GDM1 (cell line): ENCODE data around the gene FOXK2.
"Not testable (repeated sequence)": the region's sequence is repeated elsewhere in the genome, so short reads cannot be mapped to it uniquely, and the experiment has no call there.

Experiments used
- DNase-seq: peaks from one replicate; lab custom pipeline; 2025; lab: John Stamatoyannopoulos, UW

The FOXK2 gene

DNA sequence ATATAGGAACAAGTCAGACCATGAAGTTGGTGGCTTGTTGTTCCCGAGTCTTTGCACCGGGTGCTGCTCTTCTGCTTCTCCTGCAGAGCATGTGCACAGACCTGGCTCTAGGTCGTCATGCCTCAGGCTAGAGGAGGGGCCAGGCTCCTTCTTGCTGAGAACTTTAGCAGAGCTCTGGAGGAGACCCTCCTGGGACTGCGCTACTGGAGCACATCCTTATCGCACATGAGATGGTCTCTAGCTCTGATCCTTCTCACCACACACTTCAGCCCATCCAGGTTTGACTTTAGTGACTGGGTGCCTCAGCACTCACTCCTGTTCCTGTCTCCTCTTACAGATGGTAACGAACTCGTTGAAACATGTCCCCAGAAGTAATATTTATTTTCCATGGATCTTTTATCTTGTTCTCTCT, 14.9 kb downstream of the FOXK2 start:
- DNase-seq, result no peak

DNA sequence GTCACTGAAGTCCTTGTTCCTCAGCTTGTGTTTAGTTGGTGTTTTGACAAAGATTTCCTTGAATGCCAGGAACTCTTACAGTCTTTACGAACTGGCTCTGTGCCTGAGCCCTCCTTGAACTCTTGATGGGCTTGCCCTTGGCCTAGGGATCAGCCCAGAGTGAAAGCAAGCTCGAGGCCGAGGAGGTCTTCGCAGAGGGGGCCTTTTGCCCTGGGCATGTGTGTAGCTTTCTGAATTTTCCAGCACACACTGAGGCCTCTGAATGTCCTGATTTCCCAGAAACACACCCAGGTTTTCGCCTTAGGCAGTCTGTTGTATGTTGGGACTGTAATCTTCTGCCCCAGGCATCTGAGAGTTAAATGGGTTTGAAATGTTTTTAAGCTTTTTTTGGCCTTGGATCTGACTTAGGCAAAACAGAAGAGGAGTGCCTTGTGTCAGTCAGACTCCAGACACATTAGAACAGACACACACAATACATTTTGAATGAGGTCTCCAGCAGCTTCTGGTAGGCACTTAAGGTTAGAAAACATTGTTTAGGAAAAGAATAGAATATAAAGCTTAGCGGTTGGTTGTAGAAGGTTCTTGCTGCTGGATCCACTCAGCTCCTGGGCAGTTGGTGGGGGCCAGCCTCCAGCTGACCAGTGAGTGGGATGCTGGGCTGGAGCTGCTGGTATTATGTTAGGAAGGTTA, 17.1 kb downstream of the FOXK2 start:
- no peak for DNase-seq

DNA sequence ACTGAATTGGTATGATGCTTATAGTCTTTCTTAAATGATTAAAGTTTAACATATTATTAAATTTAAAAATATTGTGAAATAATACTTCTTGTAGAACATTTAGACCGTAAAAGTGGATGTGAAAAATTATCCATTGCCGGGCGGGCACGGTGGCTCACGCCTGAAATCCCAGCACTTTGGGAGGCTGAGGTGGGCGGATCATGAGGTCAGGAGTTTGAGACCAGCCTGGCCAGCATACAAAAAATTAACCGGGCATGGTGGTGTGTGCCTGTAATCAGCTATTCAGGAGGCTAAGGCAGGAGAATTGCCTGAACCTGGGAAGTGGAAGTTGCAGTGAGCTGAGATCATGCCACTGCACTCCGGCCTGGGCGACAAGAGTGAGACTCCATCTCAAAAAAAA, 17.7 kb downstream of the FOXK2 start:
- DNase-seq, result not testable (repeated sequence)

DNA sequence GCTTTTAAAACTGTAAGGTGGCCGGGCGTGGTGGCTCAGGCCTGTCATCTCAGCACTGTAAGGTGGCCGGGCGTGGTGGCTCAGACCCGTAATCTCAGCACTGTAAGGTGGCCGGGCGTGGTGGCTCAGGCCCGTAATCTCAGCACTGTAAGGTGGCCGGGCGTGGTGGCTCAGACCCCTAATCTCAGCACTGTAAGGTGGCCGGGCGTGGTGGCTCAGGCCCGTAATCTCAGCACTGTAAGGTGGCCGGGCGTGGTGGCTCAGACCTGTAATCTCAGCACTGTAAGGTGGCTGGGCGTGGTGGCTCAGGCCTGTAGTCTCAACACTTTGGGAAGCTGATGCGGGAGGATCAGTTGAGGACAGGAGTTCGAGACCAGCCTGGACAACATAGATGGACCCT, 19.5 kb downstream of the FOXK2 start:
- DNase-seq, result not testable (repeated sequence)

DNA sequence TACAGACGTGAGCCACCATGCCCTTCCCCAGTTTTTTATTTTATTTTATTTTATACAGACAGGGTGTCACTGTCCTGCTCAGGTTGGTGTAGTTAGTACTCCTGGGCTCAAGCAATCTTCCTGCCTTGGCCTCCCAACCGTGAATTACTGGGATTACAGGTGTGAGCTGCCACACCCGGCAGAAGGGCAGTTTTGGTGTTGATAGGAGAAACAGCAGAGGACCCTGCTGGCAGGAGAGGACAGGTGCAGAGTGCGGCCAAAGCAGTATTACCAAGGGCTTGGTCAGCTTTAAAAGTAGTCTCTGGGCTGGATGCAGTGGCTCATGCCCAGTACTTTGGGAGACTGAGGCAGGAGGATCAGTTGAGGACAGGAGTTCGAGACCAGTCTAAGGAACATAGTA, 22.9 kb downstream of the FOXK2 start:
- no peak for DNase-seq

DNA sequence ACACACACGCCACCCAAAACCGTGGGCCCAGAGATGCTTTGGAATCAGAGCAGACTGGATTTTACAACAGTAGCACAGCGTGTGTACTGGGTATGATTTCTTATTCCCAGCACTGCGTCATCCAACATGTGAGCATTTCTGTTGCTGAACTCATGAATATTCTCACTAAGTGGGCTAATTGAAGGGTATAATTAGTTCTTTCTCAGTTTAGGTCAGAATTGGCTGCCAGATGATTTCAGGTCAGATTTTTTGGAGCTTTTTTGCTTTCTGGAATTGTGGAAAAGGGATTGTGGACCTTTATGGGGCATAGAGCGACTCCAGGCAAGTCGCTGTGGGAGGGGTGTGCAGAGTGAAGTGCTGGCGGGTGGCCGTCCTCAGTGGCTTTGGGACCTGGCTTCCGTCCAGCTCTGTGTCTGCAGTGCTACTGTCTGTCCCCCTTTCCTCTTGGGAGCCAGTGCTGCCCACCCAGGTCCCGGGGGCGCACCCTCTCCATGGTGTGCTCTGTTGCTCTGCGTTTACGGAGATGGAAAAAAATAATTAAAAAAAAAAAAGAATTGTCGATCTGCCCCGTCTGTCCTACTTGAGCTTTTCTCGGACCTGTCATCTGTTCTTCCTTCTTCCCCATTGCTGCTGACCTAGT, 25.0 kb downstream of the FOXK2 start:
- no peak for DNase-seq

DNA sequence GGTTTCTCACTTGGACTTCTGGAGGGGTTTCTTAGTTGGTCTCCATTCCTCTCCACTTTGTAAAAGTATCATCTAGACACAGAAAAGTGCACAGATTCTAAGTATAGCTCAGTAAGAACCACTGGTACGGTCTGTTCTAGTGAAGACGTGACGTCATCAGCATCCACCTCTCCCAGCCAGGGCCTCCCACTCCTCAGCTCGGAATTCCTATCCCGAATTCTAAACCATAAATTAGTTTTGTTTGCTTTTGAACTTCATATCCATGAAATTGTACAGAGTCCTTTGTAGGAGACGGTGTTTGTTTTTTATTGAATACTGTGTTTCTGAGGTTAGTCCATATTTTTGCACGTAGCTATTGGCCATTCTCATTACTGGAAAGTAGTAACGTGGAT, 25.5 kb downstream of the FOXK2 start:
- no peak for DNase-seq

DNA sequence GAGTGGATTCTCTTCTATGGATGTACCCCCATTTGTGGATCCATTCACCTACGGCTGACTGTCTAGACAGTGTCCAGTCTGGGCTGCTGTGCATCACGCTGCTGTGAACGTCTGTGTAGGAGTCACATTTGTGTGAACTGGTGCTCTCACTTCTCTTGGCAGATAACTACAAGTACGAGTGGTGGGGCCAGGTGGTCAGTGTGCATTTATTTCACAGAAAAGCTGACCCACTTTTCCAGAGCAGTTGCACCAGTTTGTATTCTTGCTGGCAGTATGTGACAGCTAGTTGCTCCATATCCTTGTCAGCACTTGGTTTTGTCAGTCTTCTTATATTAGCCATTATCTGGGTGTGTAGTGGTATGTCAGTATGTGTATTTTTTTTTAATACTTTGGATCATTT, 28.4 kb downstream of the FOXK2 start:
- no peak for DNase-seq

DNA sequence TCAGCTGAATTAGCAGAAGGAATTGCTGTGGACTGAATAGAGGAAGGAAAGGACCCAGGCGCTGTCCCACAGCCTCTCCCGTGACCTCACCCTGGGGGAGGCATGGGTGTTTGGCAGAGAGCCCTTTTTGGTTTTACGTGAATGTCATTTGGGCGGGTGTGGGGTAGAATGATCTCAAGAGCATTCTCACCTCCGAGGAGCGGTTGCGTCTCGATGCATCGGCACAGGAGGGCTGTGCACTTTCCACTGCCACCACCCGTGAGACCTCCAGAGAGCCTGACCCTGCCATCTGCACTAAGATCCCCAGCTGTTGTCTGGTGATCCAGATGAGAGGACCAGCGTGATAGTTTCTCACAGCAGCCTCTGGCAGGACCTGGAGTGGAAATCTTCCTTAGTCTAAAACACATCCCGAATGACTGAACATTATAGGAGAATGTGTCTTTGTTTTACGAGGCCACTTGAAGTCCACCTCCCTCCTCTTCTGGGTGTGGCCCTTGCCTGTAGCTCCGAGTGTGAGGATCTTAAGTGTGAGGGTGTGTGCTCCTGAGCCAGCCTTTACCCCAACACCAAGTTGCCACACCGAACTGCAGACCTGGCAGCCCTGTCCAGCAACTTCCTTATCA, 29.3 kb downstream of the FOXK2 start:
- peak; percentile 27 for DNase-seq

DNA sequence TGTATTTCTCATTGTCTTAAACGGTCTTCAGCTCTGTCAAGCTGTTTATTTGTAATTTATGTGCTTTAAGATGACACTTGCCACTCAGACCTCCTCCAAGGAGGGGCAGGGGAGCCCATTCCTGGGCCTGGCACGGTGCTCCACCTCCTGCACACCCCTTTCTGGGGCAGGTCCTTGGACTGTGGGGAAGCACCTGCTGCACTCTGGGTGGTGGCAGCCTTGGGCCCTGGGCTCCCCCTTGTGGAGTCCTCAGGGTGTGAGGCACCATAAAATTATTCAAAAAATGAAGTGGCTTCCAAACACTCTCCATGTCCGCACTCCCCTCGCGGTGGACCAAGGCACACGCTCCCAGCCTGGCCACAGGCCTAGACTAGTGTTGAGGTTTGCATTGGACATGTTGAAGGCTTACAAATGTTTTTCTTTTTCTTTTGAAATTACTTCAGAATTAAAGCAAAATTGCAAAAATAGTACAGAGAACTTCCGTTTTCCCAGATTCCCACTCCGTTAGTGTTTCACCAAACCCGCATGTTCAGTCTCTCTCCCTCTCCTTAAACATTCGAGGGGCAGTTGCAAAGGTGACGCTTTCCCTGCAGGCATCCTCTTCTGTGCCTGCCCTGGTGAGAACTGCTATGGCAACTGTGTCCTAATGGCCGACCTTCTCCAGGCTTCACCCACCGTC, 32.4 kb downstream of the FOXK2 start:
- peak; percentile 54 for DNase-seq

DNA sequence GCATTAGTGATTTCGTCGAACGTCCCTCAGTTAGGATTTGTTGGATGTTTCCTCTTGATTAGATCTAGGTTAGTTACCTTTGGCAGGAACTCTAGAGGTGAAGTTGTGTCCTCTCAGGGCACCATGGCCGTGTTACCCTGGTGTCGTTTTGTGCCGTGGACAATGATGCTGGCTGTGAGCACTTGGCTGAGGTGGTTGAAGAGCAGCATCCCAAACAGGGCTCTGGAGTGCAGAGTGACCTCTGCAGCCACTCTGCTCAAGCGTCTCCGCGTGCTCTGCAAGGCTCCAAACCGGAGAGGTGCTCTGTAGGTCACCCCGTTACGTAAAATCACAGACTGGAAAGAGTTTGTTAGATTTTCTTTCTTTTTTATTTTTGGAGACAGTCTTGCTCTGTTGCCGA, 33.0 kb downstream of the FOXK2 start:
- DNase-seq, result no peak

DNA sequence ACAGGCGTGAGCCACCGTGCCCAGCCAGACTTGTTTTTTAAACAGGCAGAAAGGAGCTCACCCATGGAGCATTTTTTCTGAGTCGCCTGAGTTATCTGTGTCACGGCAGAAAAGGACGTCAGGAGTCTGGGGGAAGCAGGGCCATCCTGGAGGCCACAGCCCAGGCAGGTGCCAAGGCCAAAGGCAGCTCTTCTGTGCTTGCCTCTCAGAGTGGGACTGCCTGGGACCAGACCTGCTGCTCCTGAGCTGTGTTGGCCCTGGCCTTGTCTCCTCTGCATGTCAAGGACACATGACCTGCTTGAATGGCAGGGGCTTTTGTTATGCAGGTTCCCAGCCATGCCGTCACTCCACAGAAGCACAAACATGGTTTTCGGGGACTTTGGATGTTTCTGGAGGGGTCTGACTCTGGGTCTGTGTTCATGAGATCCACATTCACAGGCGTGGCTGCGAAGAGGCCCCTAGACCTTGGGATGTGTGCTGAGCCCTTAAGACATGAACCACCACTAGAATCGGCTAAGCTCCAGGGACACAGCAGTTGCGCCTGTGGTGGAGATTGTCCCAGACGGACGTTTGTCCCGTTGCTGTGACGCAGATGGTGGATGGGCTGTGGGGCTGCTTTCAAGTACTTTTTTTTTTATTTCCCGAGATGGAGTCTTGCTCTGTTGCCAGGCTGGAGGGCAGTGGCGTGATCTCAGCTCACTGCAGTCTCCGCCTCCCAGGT, 33.8 kb downstream of the FOXK2 start:
- no peak for DNase-seq

DNA sequence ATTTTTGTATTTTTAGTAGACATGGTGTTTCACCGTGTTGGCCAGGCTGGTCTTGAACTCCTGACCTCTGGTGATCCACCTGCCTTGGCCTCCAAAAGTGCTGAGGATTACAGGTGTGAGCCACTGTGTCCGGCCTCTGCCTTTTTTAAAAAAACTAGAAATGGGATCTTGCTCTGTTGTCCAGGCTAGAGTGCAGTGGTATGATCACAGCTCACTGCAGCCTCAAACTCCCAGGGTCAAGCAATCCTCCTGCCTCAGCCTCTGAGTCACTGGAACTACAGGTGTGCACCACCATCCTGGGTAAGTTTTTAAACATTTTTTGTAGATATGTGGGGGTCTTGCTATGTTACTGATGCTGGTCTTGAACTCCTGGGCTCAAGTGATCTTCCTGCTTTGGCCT, 38.0 kb downstream of the FOXK2 start:
- DNase-seq, result not testable (repeated sequence)

DNA sequence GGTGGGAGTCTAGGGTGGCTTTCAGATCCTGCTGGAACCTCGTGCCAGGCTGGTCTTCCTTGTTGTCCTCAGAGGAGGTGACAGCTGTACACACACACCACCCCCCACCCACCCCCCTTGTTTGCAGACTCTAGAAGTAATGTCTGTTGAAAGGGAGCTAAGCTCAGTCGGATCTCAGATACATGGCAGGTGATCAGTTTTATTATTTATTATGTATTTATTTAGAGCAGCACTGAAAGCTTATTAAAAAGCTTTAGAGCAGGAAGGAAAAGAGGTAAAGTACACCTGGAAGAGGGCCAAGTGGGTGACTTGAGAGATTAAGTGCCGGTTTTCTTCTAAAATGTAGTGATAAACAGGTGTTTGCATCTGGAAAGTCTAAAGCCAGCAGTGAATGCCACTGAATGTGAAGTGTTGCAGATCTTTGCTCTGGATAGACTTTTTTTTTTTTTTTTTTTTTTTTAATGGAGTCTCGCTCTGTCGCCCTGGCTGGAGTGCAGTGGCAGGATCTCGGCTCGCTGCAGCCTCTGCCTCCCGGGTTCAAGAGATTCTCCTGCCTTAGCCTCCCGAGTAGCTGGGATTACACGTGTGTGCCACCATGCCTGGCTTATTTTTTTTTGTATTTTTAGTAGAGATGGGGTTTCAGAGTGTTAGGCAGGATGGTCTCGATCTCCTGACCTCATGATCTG, 40.2 kb downstream of the FOXK2 start:
- DNase-seq, result no peak

DNA sequence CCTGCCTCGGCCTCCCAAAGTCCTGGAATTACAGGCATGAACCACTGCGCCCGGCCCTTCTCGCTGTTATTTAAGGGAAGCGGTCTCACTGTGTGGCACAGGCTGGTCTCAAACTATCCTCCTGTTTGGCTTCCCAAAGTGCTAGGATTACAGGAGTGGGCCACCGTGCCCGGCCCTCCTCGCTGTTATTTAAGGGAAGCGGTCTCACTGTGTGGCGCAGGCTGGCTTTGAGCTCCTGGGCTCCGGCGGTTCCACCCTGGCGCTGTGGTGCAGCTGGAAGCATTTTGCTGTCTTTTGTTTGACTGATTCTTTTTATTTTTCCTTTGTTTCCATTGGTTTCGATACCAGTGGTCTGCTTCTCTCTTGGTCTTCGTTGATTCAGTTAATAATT, 40.7 kb downstream of the FOXK2 start:
- DNase-seq, result no peak

DNA sequence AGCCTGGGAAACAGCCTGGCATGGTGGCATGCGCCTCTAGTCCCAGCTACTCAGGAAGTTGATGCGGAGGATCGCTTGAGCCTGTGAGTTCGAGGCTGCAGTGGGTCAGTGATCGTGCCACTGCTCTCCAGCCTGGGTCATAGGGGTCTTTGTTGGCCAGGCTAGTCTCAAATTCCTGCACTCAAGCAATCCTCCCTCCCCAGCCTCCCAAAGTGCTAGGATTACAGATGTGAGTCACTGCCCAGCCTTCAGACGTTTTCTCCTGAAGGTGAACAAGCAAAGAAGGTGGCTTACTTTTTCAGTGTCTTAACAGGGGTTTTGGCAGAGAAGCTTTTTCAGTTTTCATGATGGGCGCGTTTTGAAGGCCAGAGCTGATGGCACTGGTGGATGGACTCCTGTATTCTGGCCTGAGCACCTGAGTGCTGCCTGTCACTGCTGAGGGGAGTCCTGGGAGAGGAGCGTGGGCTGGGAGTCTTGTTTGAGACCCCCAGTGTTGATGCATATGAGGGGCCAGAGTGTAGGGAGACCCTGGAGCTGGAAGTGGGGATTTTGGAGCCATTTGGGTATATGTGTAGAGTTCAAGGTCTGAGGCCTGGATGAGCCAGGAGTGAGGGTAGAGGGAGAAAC, 41.4 kb downstream of the FOXK2 start:
- no peak for DNase-seq

DNA sequence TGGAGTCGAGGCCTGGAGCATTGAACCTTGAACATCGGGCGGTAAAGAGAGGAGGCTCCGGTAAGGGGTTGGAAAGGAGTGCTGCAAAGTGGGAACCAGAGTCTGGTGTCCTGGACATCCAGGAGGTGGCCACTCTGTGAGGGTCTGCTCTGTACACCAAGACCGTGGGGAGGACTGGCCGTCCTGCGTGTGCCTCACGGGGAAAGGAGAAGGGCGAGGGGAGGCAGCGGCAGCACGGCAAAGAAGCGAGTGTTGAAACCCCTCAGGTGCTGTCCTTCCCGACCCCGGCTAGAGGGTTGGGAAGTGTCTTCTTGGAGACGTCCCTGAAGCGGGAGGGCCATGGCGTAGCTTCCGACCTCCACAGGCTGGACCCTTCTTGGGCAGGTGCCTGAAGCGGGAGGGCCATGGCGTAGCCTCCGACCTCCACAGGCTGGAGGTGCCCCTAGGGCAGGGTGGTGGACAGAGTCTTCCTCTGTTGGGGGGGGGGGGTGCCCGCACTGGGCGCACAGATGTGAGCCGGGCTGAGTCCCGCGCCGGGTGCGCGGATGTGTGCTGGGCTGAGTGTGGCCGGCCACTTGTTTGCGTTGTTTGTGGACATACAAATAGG, 42.0 kb downstream of the FOXK2 start:
- DNase-seq, result no peak

DNA sequence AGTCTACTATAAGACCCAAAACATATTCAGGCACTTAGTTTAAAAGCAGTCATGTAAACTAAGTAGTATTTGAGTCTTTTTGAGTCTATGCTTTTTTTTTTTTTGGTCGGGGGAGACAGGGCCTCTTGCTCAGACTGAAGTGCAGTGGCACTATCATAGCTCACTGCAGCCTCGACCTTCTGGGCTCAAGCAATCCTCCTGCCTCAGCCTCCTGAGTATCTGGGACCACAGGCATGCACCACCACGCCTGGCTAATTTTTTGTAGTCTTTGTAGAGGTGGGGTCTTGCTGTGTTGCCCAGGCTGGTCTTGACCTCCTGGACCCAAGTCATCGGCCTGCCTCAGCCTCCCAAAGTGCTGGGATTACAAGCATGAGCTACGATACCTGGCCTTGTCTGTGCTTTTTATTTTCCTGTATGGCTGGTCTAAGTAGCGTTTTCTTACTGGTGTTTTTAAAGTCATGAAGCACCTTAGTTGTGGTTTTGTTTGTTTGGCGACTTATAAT, 43.2 kb downstream of the FOXK2 start:
- not testable (repeated sequence) for DNase-seq

DNA sequence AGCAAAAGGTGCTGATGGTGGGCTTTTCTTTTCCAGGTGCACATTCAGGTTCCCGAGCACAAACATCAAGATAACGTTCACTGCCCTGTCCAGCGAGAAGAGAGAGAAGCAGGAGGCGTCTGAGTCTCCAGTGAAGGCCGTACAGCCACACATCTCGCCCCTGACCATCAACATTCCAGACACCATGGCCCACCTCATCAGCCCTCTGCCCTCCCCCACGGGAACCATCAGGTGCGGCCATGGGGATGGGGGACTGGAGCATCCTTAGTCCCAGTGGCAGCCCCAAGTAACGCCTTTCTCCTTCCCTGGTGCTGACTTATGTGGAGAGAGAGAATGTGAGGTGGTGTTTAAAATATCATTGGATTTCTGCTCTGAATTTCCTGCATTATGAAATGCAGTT, 43.8 kb downstream of the FOXK2 start:
- DNase-seq, result no peak

DNA sequence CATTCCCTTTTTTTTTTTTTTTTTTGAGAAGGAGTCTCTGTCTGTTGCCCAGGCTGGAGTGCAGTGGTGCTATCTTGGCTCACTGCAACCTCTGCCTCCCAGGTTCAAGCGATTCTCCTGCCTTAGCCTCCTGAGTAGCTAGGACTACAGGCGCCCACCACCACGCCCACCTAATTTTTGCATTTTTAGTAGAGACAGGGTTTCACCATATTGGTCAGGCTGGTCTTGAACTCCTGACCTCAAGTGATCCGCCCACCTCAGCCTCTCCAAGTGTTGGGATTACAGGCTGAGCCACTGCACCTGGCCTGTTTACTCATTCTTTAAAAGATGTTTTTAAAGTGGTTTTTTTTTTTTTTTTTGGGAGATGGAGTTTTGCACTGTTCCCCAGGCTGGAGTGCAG, 44.2 kb downstream of the FOXK2 start:
- not testable (repeated sequence) for DNase-seq

DNA sequence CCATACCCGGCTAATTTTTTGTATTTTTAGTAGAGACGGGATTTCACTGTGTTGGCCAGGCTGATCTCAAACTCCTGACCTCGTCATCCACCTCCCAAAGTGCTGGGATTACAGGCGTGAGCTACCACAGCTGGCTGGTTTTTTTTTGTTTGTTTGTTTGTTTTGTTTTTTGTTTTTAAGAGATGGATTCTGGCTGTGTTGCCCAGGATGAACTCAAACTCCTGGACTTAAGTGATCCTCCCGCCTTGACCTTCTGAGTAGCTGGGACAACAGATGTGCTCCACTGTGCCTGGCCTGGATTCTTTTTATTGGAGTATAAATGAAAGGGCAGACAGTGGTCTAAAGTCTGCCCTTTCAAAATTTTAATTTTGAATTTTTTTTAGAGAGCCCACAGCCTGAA, 44.7 kb downstream of the FOXK2 start:
- no peak for DNase-seq
